Lower leg skin (tissue), 3 donors: ENCODE measurements around the gene ACSM4.

Experiments used
- POLR2A ChIP-seq, 2 donors: fragments of 450-650 bp; IDR thresholded peaks; one replicate each; pipeline ENCODE4 v1.6.1; 2016 to 2017; ENCODE audit warnings: antibody characterized with exemption in 2 of 2, mild to moderate bottlenecking in 1 of 2, moderate library complexity in 1 of 2
- TF ChIP-seq, protein P1 (sequence below), 3 donors: fragments of 450-650 bp; IDR thresholded peaks; one replicate each; pipeline ENCODE4 v1.5.1; 2016; ENCODE audit warnings: antibody characterized with exemption in 3 of 3, mild to moderate bottlenecking in 3 of 3, moderate library complexity in 2 of 3

DNA sequence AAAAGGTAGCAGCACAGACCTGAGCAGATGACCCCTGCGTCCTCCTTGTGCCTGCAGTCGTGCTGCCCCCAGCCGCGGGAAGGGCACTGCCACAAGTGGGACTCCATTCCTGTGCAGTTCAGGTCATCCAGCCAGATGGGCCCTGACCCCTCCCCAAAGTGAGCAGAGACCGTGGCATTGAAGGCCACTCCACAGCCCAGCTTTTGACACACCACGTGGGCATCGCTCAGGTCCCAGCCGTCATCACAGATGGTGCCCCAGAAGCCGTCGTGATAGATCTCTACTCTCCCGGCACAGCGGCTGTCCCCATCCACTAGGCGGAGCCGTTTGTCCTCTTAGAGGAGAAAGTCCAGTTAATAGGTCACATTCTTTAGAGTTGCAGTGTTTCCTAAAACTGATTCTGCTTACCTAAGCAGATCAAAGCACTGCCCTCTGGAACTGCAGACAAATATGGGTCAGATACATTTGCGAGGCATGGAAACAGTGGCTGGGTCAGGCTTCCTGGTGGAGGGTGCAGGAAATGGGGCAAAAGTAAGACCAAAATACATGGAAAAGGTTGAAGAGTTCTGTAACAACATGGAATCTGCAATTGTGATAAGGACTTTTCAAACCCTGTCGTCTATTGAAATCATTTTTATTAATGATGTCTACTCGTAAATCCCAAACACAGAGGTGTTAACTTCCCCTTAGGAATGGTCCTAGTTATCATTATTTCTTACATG is 70.7 kb downstream of the ACSM4 start:
- TF ChIP-seq, protein P1, sequence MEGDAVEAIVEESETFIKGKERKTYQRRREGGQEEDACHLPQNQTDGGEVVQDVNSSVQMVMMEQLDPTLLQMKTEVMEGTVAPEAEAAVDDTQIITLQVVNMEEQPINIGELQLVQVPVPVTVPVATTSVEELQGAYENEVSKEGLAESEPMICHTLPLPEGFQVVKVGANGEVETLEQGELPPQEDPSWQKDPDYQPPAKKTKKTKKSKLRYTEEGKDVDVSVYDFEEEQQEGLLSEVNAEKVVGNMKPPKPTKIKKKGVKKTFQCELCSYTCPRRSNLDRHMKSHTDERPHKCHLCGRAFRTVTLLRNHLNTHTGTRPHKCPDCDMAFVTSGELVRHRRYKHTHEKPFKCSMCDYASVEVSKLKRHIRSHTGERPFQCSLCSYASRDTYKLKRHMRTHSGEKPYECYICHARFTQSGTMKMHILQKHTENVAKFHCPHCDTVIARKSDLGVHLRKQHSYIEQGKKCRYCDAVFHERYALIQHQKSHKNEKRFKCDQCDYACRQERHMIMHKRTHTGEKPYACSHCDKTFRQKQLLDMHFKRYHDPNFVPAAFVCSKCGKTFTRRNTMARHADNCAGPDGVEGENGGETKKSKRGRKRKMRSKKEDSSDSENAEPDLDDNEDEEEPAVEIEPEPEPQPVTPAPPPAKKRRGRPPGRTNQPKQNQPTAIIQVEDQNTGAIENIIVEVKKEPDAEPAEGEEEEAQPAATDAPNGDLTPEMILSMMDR (IDR thresholded peaks at IDR 0.05): no peak
- no peak for TF ChIP-seq POLR2A (IDR thresholded peaks at IDR 0.05)
